Esophagus squamous epithelium (tissue), 5 donors: Measurements from ENCODE around the gene R3HCC1L. TPM values are rescaled to one million over a fixed set of nuclear protein-coding genes. Genes with fewer than 3 reads are reported as not detected.
A peak's percentile ranks its signal among the peaks of the same experiment; 100 is the strongest.
"Not testable (repeated sequence)": the region's sequence is repeated elsewhere in the genome, so short reads cannot be mapped to it uniquely, and the experiment has no call there.

Source experiments
- DNase-seq: peaks from one replicate; lab custom pipeline; 2025; lab: John Stamatoyannopoulos, UW
- H3K27ac ChIP-seq, 4 donors: fragments of 200-600 bp; sonication (generic); one replicate each; pipeline ENCODE4 v1.5.1; 2016 to 2019; ENCODE audit warnings: mild to moderate bottlenecking in 1 of 4
- H3K27me3 ChIP-seq, 4 donors: fragments of 200-600 bp; sonication (generic); 1 replicate in 3 of 4; 2 replicates in 1 of 4; pipeline versions ENCODE4 v1.5.1 to v1.6.0; 2017 to 2021; ENCODE audit warnings: antibody characterized with exemption in 1 of 4
- H3K36me3 ChIP-seq, 3 donors: fragments of 200-600 bp; sonication (generic); one replicate each; pipeline ENCODE4 v1.5.1; 2016 to 2019
- H3K4me1 ChIP-seq, 3 donors: fragments of 200-600 bp; sonication (generic); one replicate each; pipeline ENCODE4 v1.5.1; 2017 to 2019
- H3K4me3 ChIP-seq, 4 donors: fragments of 200-600 bp; sonication (generic); 1 replicate in 3 of 4; 2 replicates in 1 of 4; pipeline ENCODE4 v1.5.1; 2016 to 2019; ENCODE audit warnings: mild to moderate bottlenecking in 2 of 4, moderate library complexity in 1 of 4
- H3K9me3 ChIP-seq, 3 donors: fragments of 200-600 bp; sonication (generic); one replicate each; pipeline ENCODE4 v1.5.1; 2016 to 2019
- CTCF ChIP-seq, 6 experiments: fragments of 450-650 bp in 4 of 6; fragments of 200-600 bp in 2 of 6; sonication (generic) in 2 of 6; IDR thresholded peaks; one replicate each; pipeline ENCODE4 v1.5.1; 2016 to 2019; ENCODE audit warnings: antibody characterized with exemption in 6 of 6, mild to moderate bottlenecking in 4 of 6, moderate library complexity in 4 of 6
- POLR2A ChIP-seq, 4 donors: fragments of 450-650 bp; IDR thresholded peaks; one replicate each; pipeline ENCODE4 v1.6.1; 2017; ENCODE audit warnings: antibody characterized with exemption in 4 of 4, mild to moderate bottlenecking in 4 of 4, moderate library complexity in 3 of 4
- WGBS, 2 donors: methylation state at CpG; one replicate each; pipeline ENCODE4 v1.1.5; 2018; 5-methylcytosine and 5-hydroxymethylcytosine counted together
- intact Hi-C: fragments of 100-400 bp; cut with DNase I; formaldehyde crosslinking; loops from one replicate; pipeline ENCODE4 v1.15.0; 2022
- total RNA-seq, 4 donors: library from RNA; depleted of rRNA; stranded (reverse); fragments of >200 nt; gene quantifications; one replicate each; pipeline ENCODE4 v1.1.0, GENCODE V29; 2016
- donor health status: DM: yes; HTN: yes; CAD: no.

Gene R3HCC1L
- total RNA-seq, 4 donors from 2014 or later = 5.5 to 12.5 (median 10.1) TPM

GRCh38 chr10:98135222-98135899 is 904 bp downstream of the R3HCC1L start:
- no peaks in the 10 kb centered on the region for H3K27me3 ChIP-seq
- no peaks in the 10 kb centered on the region for H3K36me3 ChIP-seq
- no peaks in the 10 kb centered on the region for H3K9me3 ChIP-seq
- intact Hi-C loops = no loop called here
- H3K27ac ChIP-seq = peak overlapping the region; percentile 94 to 97 (median 96)
- peak overlapping the region; percentile 89 to 98 (median 90) for H3K4me3 ChIP-seq
- WGBS, 2 donors = 15 to 17% methylated on average over 6 to 13 of the region's 13 CpGs
- TF ChIP-seq POLR2A (IDR thresholded peaks at IDR 0.05) = no peak
- no peak for TF ChIP-seq CTCF (IDR thresholded peaks at IDR 0.05)
- no peak for DNase-seq
- peaks cover 7 to 49% (median 7%) of the 10 kb centered on the region in 3 donors for H3K4me1 ChIP-seq

DNA sequence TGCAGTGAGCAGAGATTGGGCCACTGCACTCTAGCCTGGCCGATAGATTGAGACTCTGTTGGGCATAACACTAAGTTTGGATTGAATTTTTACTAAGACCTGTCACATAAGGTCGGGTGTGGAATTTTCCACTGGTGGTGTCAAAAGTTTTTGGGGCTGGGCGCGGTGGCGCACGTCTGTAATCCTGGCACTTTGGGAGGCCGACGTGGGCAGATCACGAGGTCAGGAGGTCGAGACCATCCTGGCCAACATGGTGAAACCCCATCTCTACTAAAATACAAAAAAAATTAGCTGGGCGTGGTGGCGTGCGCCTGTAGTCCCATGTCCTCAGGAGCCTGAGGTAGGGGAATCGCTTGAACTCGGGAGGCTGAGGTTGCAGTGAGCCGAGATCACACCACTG is 2.3 kb downstream of the R3HCC1L start:
- 91 to 100% methylated on average over 2 to 13 of the region's 16 CpGs for WGBS, 2 donors
- peaks cover 7 to 51% (median 7%) of the 10 kb centered on the region in 3 donors for H3K4me1 ChIP-seq
- H3K4me3 ChIP-seq = not testable (repeated sequence)

GRCh38 chr10:98138031-98138430 is 3.6 kb downstream of the R3HCC1L start:
- Histone ChIP-seq H3K9me3 (no peaks in the 10 kb centered on the region), H3K4me3 (no peak overlapping the region), H3K27me3 (no peaks in the 10 kb centered on the region), H3K27ac (no peak overlapping the region), H3K4me1 (peaks cover 7 to 51% (median 7%) of the 10 kb centered on the region in 3 donors), H3K36me3 (no peaks in the 10 kb centered on the region)
- intact Hi-C loops = no loop called here
- TF ChIP-seq POLR2A (IDR thresholded peaks at IDR 0.05) (no peak), CTCF (IDR thresholded peaks at IDR 0.05) (no peak)
- no peak for DNase-seq

More for the DNA sequence above, 2.3 kb downstream of the R3HCC1L start:
- H3K9me3 ChIP-seq, H3K27ac ChIP-seq, H3K36me3 ChIP-seq, intact Hi-C loops, DNase-seq, H3K27me3 ChIP-seq: not testable (repeated sequence)

DNA sequence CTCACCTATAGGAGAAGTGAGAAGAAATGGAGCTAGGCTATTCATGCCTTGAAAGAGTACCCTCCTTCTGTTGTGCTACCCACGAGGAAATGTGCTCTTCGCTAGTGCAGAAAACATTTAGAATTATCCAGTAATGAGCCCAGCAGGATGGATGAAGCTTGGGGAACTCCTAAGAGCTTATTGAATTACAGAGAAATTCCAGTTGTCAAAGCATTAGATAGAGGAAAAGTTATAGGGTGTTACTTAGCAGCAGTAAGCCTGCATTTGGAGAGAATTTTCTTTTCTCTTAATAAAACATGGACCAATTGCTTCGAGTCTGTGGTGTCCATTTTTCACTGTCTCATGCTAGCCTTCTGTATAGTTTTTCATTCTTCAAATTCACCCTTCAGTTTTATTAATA is 5.0 kb downstream of the R3HCC1L start:
- intact Hi-C loops = no loop called here
- Histone ChIP-seq H3K9me3 (no peaks in the 10 kb centered on the region), H3K27me3 (no peaks in the 10 kb centered on the region), H3K4me3 (no peak overlapping the region), H3K4me1 (peaks cover 3 to 46% (median 7%) of the 10 kb centered on the region in 3 donors), H3K36me3 (no peaks in the 10 kb centered on the region), H3K27ac (no peak overlapping the region)
- DNase-seq = no peak
- TF ChIP-seq CTCF (IDR thresholded peaks at IDR 0.05) (no peak), POLR2A (IDR thresholded peaks at IDR 0.05) (no peak)
- WGBS, 2 donors = 83 to 86% methylated on average over 3 of the region's 3 CpGs

- H3K36me3 ChIP-seq = no peaks in the 10 kb centered on the region
- H3K27ac ChIP-seq = no peak overlapping the region
- no peak overlapping the region for H3K4me3 ChIP-seq
- no peak for DNase-seq
- intact Hi-C loops = no loop called here
- H3K27me3 ChIP-seq = no peaks in the 10 kb centered on the region
- peaks cover 0 to 30% (median 3%) of the 10 kb centered on the region in 3 donors for H3K4me1 ChIP-seq
- TF ChIP-seq CTCF (IDR thresholded peaks at IDR 0.05) (no peak), POLR2A (IDR thresholded peaks at IDR 0.05) (no peak)
- H3K9me3 ChIP-seq = no peaks in the 10 kb centered on the region
These were observed 7.1 kb downstream of the R3HCC1L start for GRCh38 chr10:98141484-98142073.
